ENCODE results near the gene LLGL1.

DNA sequence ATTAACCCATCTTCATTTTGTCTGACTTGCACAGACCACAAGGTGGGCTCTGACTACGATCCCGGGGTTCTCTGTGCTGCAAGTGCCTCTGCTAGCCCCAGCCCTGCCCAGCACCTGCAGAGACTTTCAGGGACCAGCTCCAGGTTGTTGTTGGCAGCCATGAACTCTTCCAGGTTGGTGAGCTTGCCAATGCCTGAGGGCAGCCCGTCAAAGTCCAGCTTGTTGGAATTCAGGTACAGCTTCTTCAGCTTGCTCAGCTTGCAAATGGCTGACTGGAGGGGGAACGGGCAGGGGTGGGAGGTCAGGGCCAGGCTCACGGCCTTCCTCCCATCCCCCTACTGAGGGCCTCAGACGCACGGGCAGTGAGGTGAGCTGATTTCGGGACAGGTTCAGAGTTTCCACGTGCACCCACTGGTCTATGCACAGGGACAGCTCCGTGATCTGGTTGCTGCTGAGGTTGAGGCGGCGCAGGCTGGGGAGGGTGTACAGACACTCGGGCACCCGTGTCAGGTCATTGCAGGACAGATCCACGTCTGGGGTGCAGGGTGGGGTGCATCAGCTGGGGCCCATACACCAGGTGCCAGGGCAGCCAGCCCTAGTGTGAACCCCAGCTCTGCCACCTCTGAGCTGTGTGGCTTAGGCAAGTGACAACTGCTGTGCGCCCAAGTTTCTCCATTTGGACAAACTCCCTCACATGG lies 27.9 kb downstream of the LLGL1 start:
- TF ChIP-seq, protein P1, sequence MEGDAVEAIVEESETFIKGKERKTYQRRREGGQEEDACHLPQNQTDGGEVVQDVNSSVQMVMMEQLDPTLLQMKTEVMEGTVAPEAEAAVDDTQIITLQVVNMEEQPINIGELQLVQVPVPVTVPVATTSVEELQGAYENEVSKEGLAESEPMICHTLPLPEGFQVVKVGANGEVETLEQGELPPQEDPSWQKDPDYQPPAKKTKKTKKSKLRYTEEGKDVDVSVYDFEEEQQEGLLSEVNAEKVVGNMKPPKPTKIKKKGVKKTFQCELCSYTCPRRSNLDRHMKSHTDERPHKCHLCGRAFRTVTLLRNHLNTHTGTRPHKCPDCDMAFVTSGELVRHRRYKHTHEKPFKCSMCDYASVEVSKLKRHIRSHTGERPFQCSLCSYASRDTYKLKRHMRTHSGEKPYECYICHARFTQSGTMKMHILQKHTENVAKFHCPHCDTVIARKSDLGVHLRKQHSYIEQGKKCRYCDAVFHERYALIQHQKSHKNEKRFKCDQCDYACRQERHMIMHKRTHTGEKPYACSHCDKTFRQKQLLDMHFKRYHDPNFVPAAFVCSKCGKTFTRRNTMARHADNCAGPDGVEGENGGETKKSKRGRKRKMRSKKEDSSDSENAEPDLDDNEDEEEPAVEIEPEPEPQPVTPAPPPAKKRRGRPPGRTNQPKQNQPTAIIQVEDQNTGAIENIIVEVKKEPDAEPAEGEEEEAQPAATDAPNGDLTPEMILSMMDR (IDR thresholded peaks at IDR 0.05; ENCODE audit: poor library complexity, severe bottlenecking), result no peak
- TF ChIP-seq EZH2 (IDR thresholded peaks at IDR 0.05; ENCODE audit: borderline replicate concordance, insufficient read depth, low read length, poor library complexity, severe bottlenecking) (no peak), RAD21 (conservative IDR thresholded peaks at IDR 0.05) (no peak), MXI1 (conservative IDR thresholded peaks at IDR 0.05; ENCODE audit: poor library complexity, severe bottlenecking) (no peak), POLR2AphosphoS5 (IDR thresholded peaks at IDR 0.05) (no peak)

Data from neural cell (in vitro differentiated cells).